ENCODE results near the gene OTUB1.

DNA sequence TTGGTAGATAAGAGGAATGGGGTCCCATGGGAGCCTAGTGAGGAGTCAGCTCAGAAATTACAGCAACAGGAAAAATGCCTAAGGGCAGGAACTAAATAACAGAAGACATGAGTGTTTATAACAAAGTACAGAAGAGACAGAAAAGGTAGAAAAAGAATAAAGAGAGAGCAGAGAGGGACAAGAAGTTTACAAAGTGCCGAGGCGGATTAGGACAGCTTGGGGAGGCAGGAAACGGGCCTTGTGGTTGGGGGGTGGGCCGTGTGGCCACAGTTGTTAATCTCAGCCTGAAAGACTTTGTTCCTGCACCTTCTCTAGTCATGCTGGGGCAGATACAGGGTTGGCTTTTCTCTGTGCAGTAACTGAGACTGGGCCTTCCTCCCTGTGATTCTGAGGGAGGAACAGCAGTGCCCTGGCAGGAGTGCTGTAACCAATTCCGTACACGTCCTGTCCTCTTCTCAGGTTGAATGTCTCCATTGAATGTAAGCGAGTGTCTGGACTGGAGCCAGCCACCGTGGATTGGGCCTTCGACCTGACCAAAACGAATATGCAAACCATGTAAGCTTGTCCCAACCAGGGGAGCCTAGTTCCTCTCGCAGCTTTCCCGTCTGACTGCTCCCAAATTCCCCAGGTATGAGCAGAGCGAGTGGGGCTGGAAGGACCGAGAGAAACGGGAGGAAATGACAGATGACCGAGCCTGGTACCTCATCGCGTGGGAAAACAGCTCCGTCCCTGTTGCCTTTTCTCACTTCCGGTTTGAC is 34.3 kb upstream of the OTUB1 start:
- TF ChIP-seq, protein P1, sequence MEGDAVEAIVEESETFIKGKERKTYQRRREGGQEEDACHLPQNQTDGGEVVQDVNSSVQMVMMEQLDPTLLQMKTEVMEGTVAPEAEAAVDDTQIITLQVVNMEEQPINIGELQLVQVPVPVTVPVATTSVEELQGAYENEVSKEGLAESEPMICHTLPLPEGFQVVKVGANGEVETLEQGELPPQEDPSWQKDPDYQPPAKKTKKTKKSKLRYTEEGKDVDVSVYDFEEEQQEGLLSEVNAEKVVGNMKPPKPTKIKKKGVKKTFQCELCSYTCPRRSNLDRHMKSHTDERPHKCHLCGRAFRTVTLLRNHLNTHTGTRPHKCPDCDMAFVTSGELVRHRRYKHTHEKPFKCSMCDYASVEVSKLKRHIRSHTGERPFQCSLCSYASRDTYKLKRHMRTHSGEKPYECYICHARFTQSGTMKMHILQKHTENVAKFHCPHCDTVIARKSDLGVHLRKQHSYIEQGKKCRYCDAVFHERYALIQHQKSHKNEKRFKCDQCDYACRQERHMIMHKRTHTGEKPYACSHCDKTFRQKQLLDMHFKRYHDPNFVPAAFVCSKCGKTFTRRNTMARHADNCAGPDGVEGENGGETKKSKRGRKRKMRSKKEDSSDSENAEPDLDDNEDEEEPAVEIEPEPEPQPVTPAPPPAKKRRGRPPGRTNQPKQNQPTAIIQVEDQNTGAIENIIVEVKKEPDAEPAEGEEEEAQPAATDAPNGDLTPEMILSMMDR (IDR thresholded peaks at IDR 0.05), result no peak
- no peak for TF ChIP-seq POLR2A (IDR thresholded peaks at IDR 0.05)

Measured in heart left ventricle (tissue), 13 donors.